Measurements from ENCODE around the gene USP24. TPM values are rescaled to one million over a fixed set of nuclear protein-coding genes. Genes with fewer than 3 reads are reported as not detected.

Gene USP24
- total and polyA plus RNA-seq, 10 of the 15 experiments (the other 5 are each of a cell fraction or from before 2014, with no cell fraction given) = 4.6 to 36.5 (median 25.3) TPM

DNA sequence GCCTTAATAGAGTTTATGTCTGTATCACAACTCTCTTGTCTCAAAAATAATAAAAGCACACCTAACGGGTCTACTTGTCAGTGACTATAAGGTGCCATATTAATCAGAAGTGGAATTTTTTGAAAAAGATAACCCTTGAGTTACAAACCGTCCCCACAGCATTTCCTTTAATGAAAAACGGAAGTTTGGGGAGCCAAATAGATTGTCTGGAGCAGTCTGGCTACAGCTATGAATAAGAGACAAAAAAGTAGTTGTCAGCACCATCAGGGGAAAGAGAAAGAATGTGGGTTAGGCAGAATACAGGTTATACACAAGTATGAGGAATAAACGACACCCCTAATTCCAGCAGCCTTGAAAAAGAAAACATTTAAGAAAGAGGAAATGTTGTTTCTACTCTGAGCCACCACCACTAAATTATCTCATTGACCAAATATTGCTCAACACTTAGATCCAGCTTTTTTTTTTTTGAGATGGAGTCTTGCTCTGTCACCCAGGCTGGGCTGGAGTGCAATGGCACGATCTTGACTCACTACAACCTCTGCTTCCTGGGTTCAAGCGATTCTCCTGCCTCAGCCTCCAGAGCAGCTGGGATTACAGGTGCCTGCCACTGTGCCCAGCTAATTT, 29.4 kb upstream of the USP24 start:
- H3K27ac ChIP-seq (ENCODE audit: control insufficient read depth, insufficient read depth) = no peak overlapping the region
- H4K20me1 ChIP-seq (ENCODE audit: control insufficient read depth, insufficient read depth) = no peaks in the 10 kb centered on the region
- ChIA-PET CTCF (no interaction called here), RAD21 (ENCODE audit: unreplicated experiment) (no interaction called here), SMC1A (ENCODE audit: uncharacterized antibody, unreplicated experiment) (interaction anchor here (0.6 kb wide), 1 partner anchor 18 kb away, joined by 3 read pairs; no protein-coding TSS in a partner anchor), POLR2A (no interaction called here)
- no peaks in the 10 kb centered on the region for H3K36me3 ChIP-seq (ENCODE audit: control insufficient read depth in 2 of 2, insufficient read depth in 2 of 2, low read length in 1 of 2)
- no peaks in the 10 kb centered on the region for H3K4me1 ChIP-seq (ENCODE audit: control insufficient read depth, insufficient read depth, low read length)
- ATAC-seq (no peak), DNase-seq (ENCODE audit: low read depth, low spot score) (no peak), FAIRE-seq (no peak)
- intact Hi-C loops (cut with micrococcal nuclease; ENCODE audit: unreplicated experiment) (no loop called here), in situ Hi-C loops (cut with MboI) (no loop called here)
- H2AFZ ChIP-seq (ENCODE audit: control insufficient read depth, low read depth, low read length) = no peak overlapping the region
- 31% methylated on average over 6 of the region's 6 CpGs for WGBS (ENCODE audit: insufficient coverage, insufficient replicate concordance, low lambda C conversion rate, missing lambda C conversion rate)
- no peaks in the 10 kb centered on the region for H3K79me2 ChIP-seq (ENCODE audit: control insufficient read depth, insufficient read depth, low read length)
- BruUV-seq (replicated peaks) = no TSS peak
- H3K9ac ChIP-seq (ENCODE audit: control insufficient read depth, insufficient read depth, low read length) = no peak overlapping the region
- H3K4me3 ChIP-seq = no peak overlapping the region
- TF ChIP-seq CREM (IDR thresholded peaks at IDR 0.05; ENCODE audit: low read depth) = no peak
- no peak overlapping the region for H3K4me2 ChIP-seq (ENCODE audit: control insufficient read depth, insufficient read depth)
- no peaks in the 10 kb centered on the region for H3K9me3 ChIP-seq (replicated peaks; ENCODE audit: control insufficient read depth, insufficient read depth, low read length)
- no peaks in the 10 kb centered on the region for H3K27me3 ChIP-seq (replicated peaks in 1 of 2; ENCODE audit: control insufficient read depth in 2 of 2, insufficient read depth in 2 of 2, low read length in 1 of 2)

DNA sequence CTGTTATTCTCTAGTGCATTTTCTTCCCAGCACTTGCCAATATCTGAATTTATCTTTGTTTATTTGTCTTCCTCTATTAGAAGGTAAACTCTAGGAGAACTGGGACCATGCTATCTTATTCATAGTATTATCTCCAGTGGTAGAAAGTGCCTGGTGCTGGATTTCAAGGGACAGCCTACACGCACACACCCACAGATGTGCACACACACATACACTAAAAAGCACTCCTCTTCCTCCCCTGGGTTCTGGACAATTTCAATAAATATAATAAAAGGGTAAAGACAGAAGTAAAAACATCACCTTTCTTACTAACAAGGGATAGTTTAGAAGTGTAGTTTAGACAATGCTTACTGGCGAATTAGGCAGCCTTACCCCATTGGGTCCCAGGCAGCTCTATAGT, 28.5 kb upstream of the USP24 start:
- Histone ChIP-seq H3K4me2 (ENCODE audit: control insufficient read depth, insufficient read depth) (no peak overlapping the region), H3K36me3 (ENCODE audit: control insufficient read depth in 2 of 2, insufficient read depth in 2 of 2, low read length in 1 of 2) (no peaks in the 10 kb centered on the region), H3K79me2 (ENCODE audit: control insufficient read depth, insufficient read depth, low read length) (no peaks in the 10 kb centered on the region), H3K27ac (ENCODE audit: control insufficient read depth, insufficient read depth) (no peak overlapping the region), H4K20me1 (ENCODE audit: control insufficient read depth, insufficient read depth) (no peaks in the 10 kb centered on the region), H3K4me1 (ENCODE audit: control insufficient read depth, insufficient read depth, low read length) (no peaks in the 10 kb centered on the region), H2AFZ (ENCODE audit: control insufficient read depth, low read depth, low read length) (no peak overlapping the region), H3K4me3 (no peak overlapping the region), H3K27me3 (replicated peaks in 1 of 2; ENCODE audit: control insufficient read depth in 2 of 2, insufficient read depth in 2 of 2, low read length in 1 of 2) (no peaks in the 10 kb centered on the region), H3K9ac (ENCODE audit: control insufficient read depth, insufficient read depth, low read length) (no peak overlapping the region), H3K9me3 (replicated peaks; ENCODE audit: control insufficient read depth, insufficient read depth, low read length) (no peaks in the 10 kb centered on the region)
- BruUV-seq (replicated peaks) = no TSS peak
- ChIA-PET SMC1A (ENCODE audit: uncharacterized antibody, unreplicated experiment) (interaction anchor here (1.0 kb wide), 1 partner anchor 100 kb away, joined by 4 read pairs; no protein-coding TSS in a partner anchor), RAD21 (ENCODE audit: unreplicated experiment) (no interaction called here), CTCF (no interaction called here), POLR2A (no interaction called here)
- ATAC-seq (no peak), DNase-seq (ENCODE audit: low read depth, low spot score) (no peak), FAIRE-seq (no peak)
- intact Hi-C loops (cut with micrococcal nuclease; ENCODE audit: unreplicated experiment) (no loop called here), in situ Hi-C loops (cut with MboI) (no loop called here)
- TF ChIP-seq FOXK2 (IDR thresholded peaks at IDR 0.05) = no peak
- no peak for TF ChIP-seq GATAD2B (conservative IDR thresholded peaks at IDR 0.05; ENCODE audit: low read depth)
- whole genome bisulfite sequencing (ENCODE audit: insufficient coverage, insufficient replicate concordance, low lambda C conversion rate, missing lambda C conversion rate) = 77% methylated on average over 2 of the region's 2 CpGs

Measured in GM12878 (cell line).